Endometrium (tissue), 2 donors: ENCODE data around the gene RYK.
A peak's percentile ranks its signal among the peaks of the same experiment; 100 is the strongest.
"Not testable (repeated sequence)": the region's sequence is repeated elsewhere in the genome, so short reads cannot be mapped to it uniquely, and the experiment has no call there.

Experiments
- FAIRE-seq: peaks from 2 replicates; lab custom pipeline; 2012; peaks lifted over from hg19 to GRCh38; lab: Jason Lieb, UNC
- donor health status: control.
- donor health status: control.

The RYK gene

DNA sequence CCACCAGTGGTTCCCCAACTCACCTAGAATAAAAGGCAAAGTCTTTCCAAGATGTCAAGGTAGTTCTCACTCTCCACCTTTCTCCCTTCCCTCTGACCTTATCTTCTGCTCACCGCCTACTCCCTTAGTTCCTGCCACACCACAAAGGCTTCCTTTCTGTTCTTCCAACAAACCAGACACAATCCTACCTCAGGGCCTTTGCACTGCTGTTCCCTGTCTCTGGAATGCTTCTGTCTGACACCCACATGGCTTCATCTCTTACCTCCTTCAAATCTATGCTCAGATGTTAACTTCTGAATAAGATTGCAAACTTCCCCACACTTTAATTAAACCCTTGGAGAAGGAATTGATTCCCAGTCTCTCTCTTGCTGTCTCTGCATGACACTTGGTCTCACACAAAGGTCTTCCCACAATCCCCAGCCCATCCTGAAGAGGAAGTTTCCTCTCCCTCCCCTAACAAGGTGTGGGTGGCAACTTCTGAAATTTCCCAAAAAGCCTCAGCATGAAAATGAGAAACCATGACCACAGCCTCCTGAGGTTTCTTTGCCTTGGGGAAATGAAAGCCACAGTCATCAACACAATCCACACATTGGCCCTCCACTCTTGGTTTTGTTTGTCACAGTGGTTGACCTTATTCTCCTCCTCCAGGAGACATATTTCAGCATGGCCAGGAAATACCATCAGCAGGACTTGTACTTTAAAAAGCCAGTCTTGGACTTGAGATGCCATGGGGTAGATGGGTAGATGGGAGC is 3.0 kb upstream of the RYK start:
- FAIRE-seq = no peak

DNA sequence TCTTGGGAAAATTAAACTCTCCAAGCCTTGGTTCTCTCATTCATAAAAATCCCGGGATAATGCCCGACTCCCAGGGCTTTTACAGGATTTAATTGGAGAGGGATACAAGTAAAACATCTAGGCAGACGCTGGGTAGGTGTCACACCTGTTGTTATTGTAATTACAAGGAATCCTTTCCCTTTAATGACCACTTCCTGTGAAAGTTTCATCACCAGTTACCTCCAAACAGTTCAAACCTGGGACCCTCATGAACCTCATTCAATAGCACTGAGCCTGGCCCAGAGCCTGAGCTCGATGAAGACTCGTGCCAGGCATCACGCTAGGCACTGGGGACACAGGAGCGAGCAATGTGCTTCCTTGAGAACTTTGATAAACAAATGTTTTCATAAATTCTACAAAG is 2.1 kb upstream of the RYK start:
- FAIRE-seq = no peak

DNA sequence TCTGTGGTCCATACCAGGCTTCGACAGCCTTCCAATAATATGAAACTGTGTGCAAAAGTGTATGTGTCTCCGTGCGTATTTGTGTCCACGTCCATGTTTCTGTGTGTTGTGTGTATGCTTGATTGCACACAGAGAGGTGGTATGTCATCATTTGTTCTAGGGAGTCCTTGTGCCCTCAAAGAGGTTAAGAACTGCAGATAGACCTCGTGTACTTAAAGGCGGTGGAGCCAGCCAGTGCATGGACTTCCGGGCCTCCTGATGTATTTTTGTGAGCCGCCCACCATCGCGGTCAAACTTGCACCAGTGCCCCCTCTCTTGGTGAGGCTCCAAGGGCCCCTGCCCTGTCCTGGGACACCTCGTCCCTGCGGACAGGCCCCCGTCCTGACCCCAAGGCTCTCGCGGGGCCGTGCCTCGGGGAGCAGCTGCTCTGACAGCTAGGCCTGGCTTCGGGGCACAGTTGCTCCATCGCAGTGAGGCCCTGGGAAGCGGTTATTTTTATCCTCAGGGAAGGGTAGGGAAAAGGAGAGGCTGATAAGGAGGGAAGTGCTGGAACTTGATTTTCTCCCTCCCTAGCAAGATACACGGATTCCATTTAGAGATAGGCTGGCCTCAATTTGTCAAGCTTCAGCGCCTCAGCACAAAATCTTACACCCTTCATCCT is 1.2 kb upstream of the RYK start:
- FAIRE-seq = no peak

- no peak for FAIRE-seq
Observed at GRCh38 chr3:134249935-134250716, 533 bp downstream of the RYK start.

DNA sequence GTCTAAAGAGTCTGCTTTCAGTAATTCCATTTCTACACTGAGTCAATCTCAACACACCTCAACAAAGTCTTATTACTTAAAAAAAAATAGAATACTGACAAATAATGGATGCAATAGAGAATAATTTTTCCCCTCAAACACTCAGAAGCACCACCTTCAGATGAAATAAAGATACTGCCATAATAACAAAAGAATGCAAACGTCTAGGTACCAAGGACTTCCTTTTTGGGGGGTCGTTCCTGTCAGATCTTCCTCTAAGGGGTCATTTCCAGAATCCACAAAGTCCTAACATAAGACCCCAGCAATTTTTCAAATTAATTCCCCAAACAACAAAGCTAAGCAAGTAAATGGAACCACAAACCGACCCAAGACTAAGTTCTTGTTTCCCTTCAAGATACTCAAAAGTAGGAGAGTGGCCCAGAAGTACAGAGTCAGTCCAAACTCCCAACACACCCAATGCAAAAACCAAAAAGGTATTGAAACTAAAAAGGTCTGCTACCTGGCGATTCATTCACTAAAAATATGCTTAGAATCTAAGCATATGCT is 1.3 kb downstream of the RYK start:
- no peak for FAIRE-seq

- no peak for FAIRE-seq
Observed at GRCh38 chr3:134244921-134245320, 5.7 kb downstream of the RYK start.

DNA sequence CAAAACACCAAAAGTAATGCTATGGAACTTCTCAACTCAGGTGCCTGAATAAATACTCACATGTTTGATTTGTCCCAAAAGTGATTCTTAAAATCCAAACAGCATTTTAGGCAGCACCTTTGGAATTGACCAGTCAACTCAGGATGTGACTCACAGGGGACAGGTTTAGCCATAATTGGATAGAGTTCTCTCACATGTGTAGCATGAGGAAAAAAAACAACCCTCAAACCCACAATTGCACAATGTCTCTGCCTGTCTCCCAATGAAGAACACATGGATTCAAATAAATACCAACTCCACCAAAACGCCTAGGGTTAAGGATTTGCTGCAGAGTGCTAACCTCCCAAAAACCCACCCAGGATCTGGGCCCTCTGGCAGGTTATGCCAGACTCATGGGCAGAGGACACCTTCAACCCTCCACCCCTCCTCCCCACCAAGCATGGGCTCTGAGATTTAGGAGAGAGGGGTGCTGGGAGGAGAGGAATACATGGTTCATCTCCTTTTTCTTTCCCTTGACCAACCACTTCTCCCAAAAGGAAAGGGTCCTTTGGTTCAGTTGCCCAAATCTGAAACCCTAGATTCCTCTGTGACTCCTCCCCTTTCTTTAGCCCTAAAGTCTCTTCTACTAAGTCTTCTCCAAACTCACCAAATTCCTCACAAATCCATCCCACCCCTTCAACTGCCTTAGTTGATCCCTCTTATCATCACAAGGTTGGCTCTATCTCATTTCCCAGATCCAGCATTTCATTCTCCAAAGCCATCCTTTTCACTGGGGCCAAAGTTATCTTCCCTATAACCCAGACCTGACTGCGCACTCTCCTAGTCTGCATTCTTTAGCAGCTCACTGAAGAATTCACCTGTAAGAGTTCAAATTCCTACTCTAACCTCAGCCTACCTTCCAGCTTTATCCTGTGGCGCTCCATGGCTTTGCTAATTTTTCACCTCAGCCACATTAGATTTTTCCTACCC is 7.7 kb downstream of the RYK start:
- FAIRE-seq = no peak

DNA sequence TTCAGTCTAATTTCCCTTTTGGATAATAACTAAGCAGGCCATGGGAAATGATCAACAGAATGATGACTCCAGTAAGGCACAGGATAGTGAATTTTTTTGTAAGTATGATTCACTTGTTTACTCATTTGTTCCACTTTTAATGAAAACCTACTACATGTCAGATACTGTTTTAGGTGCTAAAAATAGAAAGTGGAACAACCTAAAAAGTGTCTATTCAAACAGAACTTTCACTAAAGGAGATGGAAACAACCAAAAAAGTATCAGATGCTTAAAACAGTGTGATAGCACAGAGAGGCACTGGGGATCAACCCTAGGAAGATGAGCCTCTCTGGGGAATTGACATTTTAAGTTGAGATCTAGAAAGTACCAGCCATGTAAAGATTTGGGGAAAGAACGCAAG is 11.1 kb downstream of the RYK start:
- FAIRE-seq = no peak

DNA sequence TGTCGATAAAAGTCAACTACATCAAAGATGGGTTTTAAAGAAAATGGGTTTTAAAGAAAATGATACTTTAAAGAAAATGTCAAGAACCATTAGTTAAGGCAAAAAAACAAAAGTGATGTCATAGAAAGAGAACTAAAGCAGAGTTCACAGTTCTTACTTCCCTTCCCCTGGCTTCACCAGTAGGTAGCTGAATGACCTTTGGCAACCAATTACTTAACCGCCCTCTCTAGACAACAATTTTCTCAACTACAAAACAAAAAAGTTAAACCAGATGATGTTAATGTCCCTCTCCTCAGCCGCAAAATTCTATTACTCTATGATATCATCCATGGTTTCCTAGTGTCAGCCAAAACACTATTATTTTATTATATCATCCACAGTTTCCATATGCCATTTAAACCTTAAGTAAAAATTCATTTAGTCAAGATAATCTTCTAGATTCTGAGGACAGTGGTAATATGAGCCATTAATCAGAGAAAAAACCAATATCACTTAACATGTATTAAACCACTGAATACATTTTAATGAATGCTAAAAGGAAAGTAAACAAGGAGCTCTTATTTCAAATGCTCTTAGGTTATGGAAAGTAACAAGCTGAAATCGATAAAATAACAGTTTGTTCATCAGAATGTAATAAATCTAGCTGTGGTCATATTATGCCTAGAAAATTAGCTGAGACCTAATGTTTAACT is 13.1 kb downstream of the RYK start:
- peak; percentile 29 for FAIRE-seq

- FAIRE-seq = no peak
Observed at GRCh38 chr3:134236505-134237170, 14.0 kb downstream of the RYK start.

GRCh38 chr3:134235577-134236076 is 15.0 kb downstream of the RYK start:
- no peak for FAIRE-seq

- FAIRE-seq = no peak
Observed at GRCh38 chr3:134232951-134233350, 17.7 kb downstream of the RYK start.

DNA sequence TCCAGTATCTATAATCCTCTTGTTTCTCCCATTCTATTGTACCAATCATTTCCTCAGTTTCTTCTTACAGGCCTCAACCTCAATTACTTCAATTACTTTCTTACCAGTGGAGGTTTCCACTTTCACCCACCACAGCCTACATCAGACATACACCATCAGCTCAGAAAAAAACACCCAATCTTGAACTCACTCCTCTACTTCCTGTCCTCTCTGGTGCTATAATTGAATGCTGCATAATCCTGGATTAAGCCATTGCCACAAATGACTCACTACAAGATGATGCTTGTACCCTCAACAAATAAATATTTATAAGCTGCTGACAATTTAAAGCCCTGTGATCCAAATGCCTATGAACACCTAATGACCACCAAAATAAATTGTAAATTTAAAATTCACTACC is 18.5 kb downstream of the RYK start:
- FAIRE-seq = no peak

GRCh38 chr3:134231131-134231530 is 19.5 kb downstream of the RYK start:
- FAIRE-seq = no peak

GRCh38 chr3:134229038-134229437 is 21.6 kb downstream of the RYK start:
- FAIRE-seq = no peak

- no peak for FAIRE-seq
Observed at GRCh38 chr3:134228479-134228878, 22.2 kb downstream of the RYK start.

DNA sequence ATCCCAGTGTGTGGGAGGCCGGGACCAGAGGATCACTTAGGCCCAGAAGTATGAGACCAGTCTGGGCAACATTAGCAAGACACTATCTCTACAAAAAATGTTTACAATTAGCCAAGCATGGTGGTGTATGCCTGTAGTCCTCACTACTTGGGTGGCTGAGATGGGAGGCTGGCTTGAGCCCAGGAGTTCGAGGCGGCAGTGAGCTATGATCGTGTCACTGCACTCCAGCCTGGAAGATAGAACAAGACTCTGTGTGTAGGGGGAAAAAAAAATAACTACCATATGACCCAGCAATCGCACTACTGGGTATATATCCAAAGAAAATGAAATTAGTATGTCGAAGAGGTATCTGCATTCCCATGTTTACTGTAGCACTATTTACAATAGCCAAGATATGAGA is 22.6 kb downstream of the RYK start:
- no peak for FAIRE-seq

DNA sequence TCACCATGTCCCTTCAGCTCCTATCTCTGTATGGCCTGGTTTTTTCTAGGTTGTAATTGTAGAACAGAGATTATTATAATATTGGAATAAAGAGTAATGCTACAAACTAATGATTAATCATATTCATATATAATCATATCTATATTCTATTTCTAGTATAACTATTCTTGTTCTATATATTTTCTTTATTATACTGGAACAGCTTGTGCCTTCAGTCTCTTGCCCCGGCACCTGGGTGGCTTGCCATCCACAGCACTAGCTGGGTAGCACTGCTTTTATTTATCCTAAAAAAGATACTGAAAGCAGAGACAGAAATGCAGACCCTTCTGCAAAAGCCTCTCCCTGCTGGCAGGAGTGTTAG is 25.9 kb downstream of the RYK start:
- not testable (repeated sequence) for FAIRE-seq

GRCh38 chr3:134222835-134223234 is 27.8 kb downstream of the RYK start:
- FAIRE-seq = no peak

- no peak for FAIRE-seq
Observed at GRCh38 chr3:134216851-134217250, 33.8 kb downstream of the RYK start.
